Measurements from ENCODE around the gene PARG. TPM values are rescaled to one million over a fixed set of nuclear protein-coding genes. Genes with fewer than 3 reads are reported as not detected.
A peak's percentile ranks its signal among the peaks of the same experiment; 100 is the strongest.

The PARG gene
- polyA plus RNA-seq, 1 of the 3 experiments (the other 2 are of a cell fraction): 12.1 TPM

GRCh38 chr10:49769692-49770091, 172.1 kb downstream of the PARG start:
- no peak overlapping the region for H3K4me3 ChIP-seq (ENCODE audit: low read depth in 2 of 2, low read length in 1 of 2)
- H3K27me3 ChIP-seq (ENCODE audit: insufficient read depth): no peaks in the 10 kb centered on the region; the same call in 1 of the 2 replicates
- H3K9ac ChIP-seq: no peak overlapping the region
- H3K4me2 ChIP-seq: no peak overlapping the region
- H3K9me3 ChIP-seq: no peaks in the 10 kb centered on the region
- no peak overlapping the region for H2AFZ ChIP-seq (ENCODE audit: low read depth)
- H4K20me1 ChIP-seq (ENCODE audit: insufficient read depth): no peaks in the 10 kb centered on the region
- no peak for TF ChIP-seq ELF1 (IDR thresholded peaks at IDR 0.05)
- no peak for TF ChIP-seq POLR2AphosphoS5 (IDR thresholded peaks at IDR 0.05; ENCODE audit: low read depth, low read length)
- no peak for TF ChIP-seq USF2 (IDR thresholded peaks at IDR 0.05; ENCODE audit: borderline replicate concordance, low read depth, low read length)
- TF ChIP-seq YY1 (IDR thresholded peaks at IDR 0.05; ENCODE audit: low read depth): no peak
- no peak for TF ChIP-seq RCOR1 (IDR thresholded peaks at IDR 0.05; ENCODE audit: low read length)
- TF ChIP-seq, protein P1, sequence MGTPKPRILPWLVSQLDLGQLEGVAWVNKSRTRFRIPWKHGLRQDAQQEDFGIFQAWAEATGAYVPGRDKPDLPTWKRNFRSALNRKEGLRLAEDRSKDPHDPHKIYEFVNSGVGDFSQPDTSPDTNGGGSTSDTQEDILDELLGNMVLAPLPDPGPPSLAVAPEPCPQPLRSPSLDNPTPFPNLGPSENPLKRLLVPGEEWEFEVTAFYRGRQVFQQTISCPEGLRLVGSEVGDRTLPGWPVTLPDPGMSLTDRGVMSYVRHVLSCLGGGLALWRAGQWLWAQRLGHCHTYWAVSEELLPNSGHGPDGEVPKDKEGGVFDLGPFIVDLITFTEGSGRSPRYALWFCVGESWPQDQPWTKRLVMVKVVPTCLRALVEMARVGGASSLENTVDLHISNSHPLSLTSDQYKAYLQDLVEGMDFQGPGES (IDR thresholded peaks at IDR 0.05; ENCODE audit: low read depth, low read length): no peak
- no peak for TF ChIP-seq CTCF (IDR thresholded peaks at IDR 0.05)
- TF ChIP-seq TEAD4 (IDR thresholded peaks at IDR 0.05; ENCODE audit: borderline replicate concordance, insufficient read depth): no peak
- TF ChIP-seq EZH2phosphoT487 (IDR thresholded peaks at IDR 0.05; ENCODE audit: borderline replicate concordance, low read depth): no peak
- no peak for TF ChIP-seq MEF2A (IDR thresholded peaks at IDR 0.05; ENCODE audit: borderline replicate concordance, low read depth)
- no peak for TF ChIP-seq SIN3A (IDR thresholded peaks at IDR 0.05; ENCODE audit: borderline replicate concordance, low read depth, low read length)
- TF ChIP-seq FOSL2 (IDR thresholded peaks at IDR 0.05; ENCODE audit: borderline replicate concordance, low read depth): no peak
- TF ChIP-seq RAD21 (IDR thresholded peaks at IDR 0.05; ENCODE audit: low read length): no peak
- TF ChIP-seq SMC3 (IDR thresholded peaks at IDR 0.05; ENCODE audit: low read depth, low read length): no peak
- no peak for TF ChIP-seq FOXM1 (IDR thresholded peaks at IDR 0.05; ENCODE audit: low read depth)
- no peak for TF ChIP-seq TCF12 (IDR thresholded peaks at IDR 0.05)
- WGBS (ENCODE audit: low lambda C conversion rate): 93% methylated on average over 8 of the region's 8 CpGs
- no peak for DNase-seq
- ChIA-PET CTCF (no interaction called here), POLR2A (no interaction called here)
- H3K9me2 ChIP-seq: no peaks in the 10 kb centered on the region
- H3K27ac ChIP-seq (ENCODE audit: low read depth in 2 of 2, low read length in 1 of 2): no peak overlapping the region
- H3K36me3 ChIP-seq (replicated peaks in 1 of 2; ENCODE audit: control insufficient read depth in 1 of 2, insufficient read depth in 2 of 2, low read length in 1 of 2): no peaks in the 10 kb centered on the region
- H3K4me1 ChIP-seq (ENCODE audit: control insufficient read depth in 1 of 2, insufficient read depth in 2 of 2, low read depth in 1 of 2, low read length in 1 of 2): no peaks in the 10 kb centered on the region
- H3K79me2 ChIP-seq (ENCODE audit: insufficient read depth): no peaks in the 10 kb centered on the region
- H3F3A ChIP-seq (replicated peaks; ENCODE audit: insufficient read depth): no peaks in the 10 kb centered on the region

- no peak overlapping the region for H3K27ac ChIP-seq (ENCODE audit: low read depth in 2 of 2, low read length in 1 of 2)
- no peak overlapping the region for H3K9ac ChIP-seq
- DNase-seq: peak; percentile 16
- CTCF ChIA-PET: no interaction called here
- no peaks in the 10 kb centered on the region; the same call in 1 of the 2 replicates for H3K27me3 ChIP-seq (ENCODE audit: insufficient read depth)
- 90% methylated on average over 37 of the region's 45 CpGs for WGBS (ENCODE audit: low lambda C conversion rate)
- no peaks in the 10 kb centered on the region for H4K20me1 ChIP-seq (ENCODE audit: insufficient read depth)
- no peak overlapping the region for H3K4me3 ChIP-seq (ENCODE audit: low read depth in 2 of 2, low read length in 1 of 2)
- H3K36me3 ChIP-seq (replicated peaks in 1 of 2; ENCODE audit: control insufficient read depth in 1 of 2, insufficient read depth in 2 of 2, low read length in 1 of 2): no peaks in the 10 kb centered on the region
- H3K4me2 ChIP-seq: no peak overlapping the region
- H3K9me3 ChIP-seq: no peaks in the 10 kb centered on the region
- H3K79me2 ChIP-seq (ENCODE audit: insufficient read depth): no peaks in the 10 kb centered on the region
- POLR2A ChIA-PET: no interaction called here
- H3K9me2 ChIP-seq: no peaks in the 10 kb centered on the region
- no peaks in the 10 kb centered on the region for H3F3A ChIP-seq (replicated peaks; ENCODE audit: insufficient read depth)
- no peak overlapping the region for H2AFZ ChIP-seq (ENCODE audit: low read depth)
- H3K4me1 ChIP-seq (ENCODE audit: control insufficient read depth in 1 of 2, insufficient read depth in 2 of 2, low read depth in 1 of 2, low read length in 1 of 2): no peaks in the 10 kb centered on the region
- TF ChIP-seq RAD21 (IDR thresholded peaks at IDR 0.05; ENCODE audit: low read length): no peak
- no peak for TF ChIP-seq ELF1 (IDR thresholded peaks at IDR 0.05)
- no peak for TF ChIP-seq NRF1 (IDR thresholded peaks at IDR 0.05; ENCODE audit: low read depth, low read length)
- no peak for TF ChIP-seq TCF12 (IDR thresholded peaks at IDR 0.05)
- TF ChIP-seq GATA2 (CRISPR knock-in tag; IDR thresholded peaks at IDR 0.05): no peak
- TF ChIP-seq SMC3 (IDR thresholded peaks at IDR 0.05; ENCODE audit: low read depth, low read length): no peak
- TF ChIP-seq EZH2phosphoT487 (IDR thresholded peaks at IDR 0.05; ENCODE audit: borderline replicate concordance, low read depth): no peak
- TF ChIP-seq RFX5 (IDR thresholded peaks at IDR 0.05; ENCODE audit: low read length): no peak
- TF ChIP-seq MXI1 (IDR thresholded peaks at IDR 0.05; ENCODE audit: low read depth, low read length): no peak
- TF ChIP-seq, protein P2, sequence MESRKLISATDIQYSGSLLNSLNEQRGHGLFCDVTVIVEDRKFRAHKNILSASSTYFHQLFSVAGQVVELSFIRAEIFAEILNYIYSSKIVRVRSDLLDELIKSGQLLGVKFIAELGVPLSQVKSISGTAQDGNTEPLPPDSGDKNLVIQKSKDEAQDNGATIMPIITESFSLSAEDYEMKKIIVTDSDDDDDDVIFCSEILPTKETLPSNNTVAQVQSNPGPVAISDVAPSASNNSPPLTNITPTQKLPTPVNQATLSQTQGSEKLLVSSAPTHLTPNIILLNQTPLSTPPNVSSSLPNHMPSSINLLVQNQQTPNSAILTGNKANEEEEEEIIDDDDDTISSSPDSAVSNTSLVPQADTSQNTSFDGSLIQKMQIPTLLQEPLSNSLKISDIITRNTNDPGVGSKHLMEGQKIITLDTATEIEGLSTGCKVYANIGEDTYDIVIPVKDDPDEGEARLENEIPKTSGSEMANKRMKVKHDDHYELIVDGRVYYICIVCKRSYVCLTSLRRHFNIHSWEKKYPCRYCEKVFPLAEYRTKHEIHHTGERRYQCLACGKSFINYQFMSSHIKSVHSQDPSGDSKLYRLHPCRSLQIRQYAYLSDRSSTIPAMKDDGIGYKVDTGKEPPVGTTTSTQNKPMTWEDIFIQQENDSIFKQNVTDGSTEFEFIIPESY (IDR thresholded peaks at IDR 0.05; ENCODE audit: borderline replicate concordance, low read depth): no peak
- TF ChIP-seq YY1 (IDR thresholded peaks at IDR 0.05; ENCODE audit: low read depth): no peak
- TF ChIP-seq FOSL2 (IDR thresholded peaks at IDR 0.05; ENCODE audit: borderline replicate concordance, low read depth): no peak
- TF ChIP-seq RXRA (IDR thresholded peaks at IDR 0.05; ENCODE audit: borderline replicate concordance, low read depth): no peak
- TF ChIP-seq, protein P1 (IDR thresholded peaks at IDR 0.05; ENCODE audit: low read depth, low read length): no peak
Observed at GRCh38 chr10:49768731-49769130, 173.1 kb downstream of the PARG start.

Data from SK-N-SH (cell line).